Thyroid gland (tissue), 4 donors: ENCODE results near the gene EPC1. TPM values are rescaled to one million over a fixed set of nuclear protein-coding genes. Genes with fewer than 3 reads are reported as not detected.

Experiments
- DNase-seq, 2 donors: peaks; one replicate each; pipeline ENCODE4 v3.0.0-alpha.2; 2019
- H3K27ac ChIP-seq, 3 donors: fragments of 200-600 bp; sonication (generic); 1 replicate in 2 of 3; 2 replicates in 1 of 3; pipeline ENCODE4 v1.5.1; 2016 to 2019; ENCODE audit warnings: mild to moderate bottlenecking in 1 of 3, moderate library complexity in 1 of 3
- H3K27me3 ChIP-seq: fragments of 200-600 bp; sonication (generic); one replicate; pipeline ENCODE4 v1.5.1; 2019
- H3K36me3 ChIP-seq, 2 donors: fragments of 200-600 bp; sonication (generic); one replicate each; pipeline ENCODE4 v1.5.1; 2016 to 2019
- H3K4me1 ChIP-seq, 2 donors: fragments of 200-600 bp; sonication (generic); one replicate each; pipeline ENCODE4 v1.5.1; 2017 to 2019
- H3K4me3 ChIP-seq, 3 donors: fragments of 200-600 bp; sonication (generic); replicated peaks in 1 of 3; 1 replicate in 2 of 3; 2 replicates in 1 of 3; pipeline ENCODE4 v1.5.1; 2016; ENCODE audit warnings: mild to moderate bottlenecking in 1 of 3
- H3K9me3 ChIP-seq: fragments of 200-600 bp; sonication (generic); one replicate; pipeline ENCODE4 v1.5.1; 2017
- POLR2A ChIP-seq, 2 donors: fragments of 450-650 bp; IDR thresholded peaks; one replicate each; pipeline ENCODE4 v1.6.1; 2017; ENCODE audit warnings: antibody characterized with exemption in 2 of 2, mild to moderate bottlenecking in 2 of 2, moderate library complexity in 1 of 2
- WGBS, 2 donors: methylation state at CpG; one replicate each; pipeline ENCODE4 v1.1.5; 2017; 5-methylcytosine and 5-hydroxymethylcytosine counted together
- intact Hi-C: fragments of 100-400 bp; cut with DNase I; formaldehyde crosslinking; loops from one replicate; pipeline ENCODE4 v1.15.1; 2023
- total RNA-seq, 4 donors: library from RNA; depleted of rRNA; stranded (reverse); fragments of >200 nt; gene quantifications; one replicate each; pipeline ENCODE4 v1.2.3, GENCODE V29; 2016
- TF ChIP-seq, protein P1 (sequence below), 6 experiments: fragments of 200-600 bp in 3 of 6; fragments of 450-650 bp in 3 of 6; sonication (generic) in 3 of 6; IDR thresholded peaks; one replicate each; pipeline ENCODE4 v1.5.1; 2016 to 2019; ENCODE audit warnings: antibody characterized with exemption in 6 of 6, mild to moderate bottlenecking in 2 of 6, inconsistent platforms in 1 of 6, moderate library complexity in 1 of 6

Gene EPC1
- total RNA-seq, 4 donors from 2014 or later, result 60.0 to 83.4 (median 69.0) TPM

DNA sequence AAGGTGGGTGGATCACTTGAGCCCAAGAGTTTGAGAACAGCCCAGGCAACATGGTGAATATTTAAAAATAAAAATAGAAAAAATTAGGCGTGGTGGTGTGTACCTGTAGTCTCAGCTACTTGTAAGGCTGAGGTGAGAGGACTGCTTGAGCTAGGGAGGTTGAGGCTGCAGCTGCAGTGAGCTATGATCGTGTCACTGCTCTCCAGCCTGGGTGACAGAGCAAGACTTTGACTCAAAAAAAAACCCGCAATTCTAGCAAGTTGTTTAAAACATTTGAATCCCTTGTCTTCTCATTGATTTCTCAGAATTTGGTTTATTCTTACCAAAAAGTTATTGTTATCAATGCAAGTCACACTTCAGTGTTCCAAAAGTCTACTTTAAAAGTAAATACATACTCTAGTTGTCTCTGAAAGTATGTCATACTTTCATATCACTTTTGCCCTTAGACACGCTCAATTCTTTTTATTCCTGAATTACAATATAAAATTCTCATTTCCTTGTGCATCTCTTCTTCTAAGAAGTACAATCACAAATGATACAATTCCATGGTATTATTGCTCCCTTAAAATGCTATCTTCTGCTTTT lies 6.3 kb downstream of the EPC1 start:
- TF ChIP-seq, protein P1, sequence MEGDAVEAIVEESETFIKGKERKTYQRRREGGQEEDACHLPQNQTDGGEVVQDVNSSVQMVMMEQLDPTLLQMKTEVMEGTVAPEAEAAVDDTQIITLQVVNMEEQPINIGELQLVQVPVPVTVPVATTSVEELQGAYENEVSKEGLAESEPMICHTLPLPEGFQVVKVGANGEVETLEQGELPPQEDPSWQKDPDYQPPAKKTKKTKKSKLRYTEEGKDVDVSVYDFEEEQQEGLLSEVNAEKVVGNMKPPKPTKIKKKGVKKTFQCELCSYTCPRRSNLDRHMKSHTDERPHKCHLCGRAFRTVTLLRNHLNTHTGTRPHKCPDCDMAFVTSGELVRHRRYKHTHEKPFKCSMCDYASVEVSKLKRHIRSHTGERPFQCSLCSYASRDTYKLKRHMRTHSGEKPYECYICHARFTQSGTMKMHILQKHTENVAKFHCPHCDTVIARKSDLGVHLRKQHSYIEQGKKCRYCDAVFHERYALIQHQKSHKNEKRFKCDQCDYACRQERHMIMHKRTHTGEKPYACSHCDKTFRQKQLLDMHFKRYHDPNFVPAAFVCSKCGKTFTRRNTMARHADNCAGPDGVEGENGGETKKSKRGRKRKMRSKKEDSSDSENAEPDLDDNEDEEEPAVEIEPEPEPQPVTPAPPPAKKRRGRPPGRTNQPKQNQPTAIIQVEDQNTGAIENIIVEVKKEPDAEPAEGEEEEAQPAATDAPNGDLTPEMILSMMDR (IDR thresholded peaks at IDR 0.05), result no peak
- TF ChIP-seq POLR2A (IDR thresholded peaks at IDR 0.05), result no peak
- intact Hi-C loops, result no loop called here
- DNase-seq, result no peak
- Histone ChIP-seq H3K27ac (no peak overlapping the region), H3K9me3 (no peaks in the 10 kb centered on the region), H3K36me3 (no peaks in the 10 kb centered on the region), H3K27me3 (no peaks in the 10 kb centered on the region), H3K4me3 (no peak overlapping the region), H3K4me1 (peaks cover 78 to 79% of the 10 kb centered on the region in 2 donors)
- 55 to 57% methylated on average over 4 of the region's 4 CpGs for WGBS, 2 donors

DNA sequence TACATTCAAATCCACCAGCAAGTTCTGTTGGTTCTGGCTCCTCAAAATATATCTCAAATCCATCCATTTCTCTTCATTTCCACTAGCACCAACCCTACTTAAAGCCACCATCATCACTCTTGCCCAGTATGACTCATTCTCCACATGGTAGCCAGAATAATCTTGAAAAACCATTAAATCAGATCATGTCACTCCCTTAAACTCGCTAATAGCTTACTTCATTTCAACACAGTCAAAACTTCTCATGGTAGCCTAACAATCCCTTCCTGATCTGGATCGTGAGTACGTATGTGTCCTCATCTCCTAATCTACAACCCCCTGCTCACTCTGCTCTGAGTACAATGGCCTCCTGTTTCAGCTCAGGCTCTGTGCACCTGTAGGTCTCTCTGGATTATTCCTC lies 8.7 kb downstream of the EPC1 start:
- H3K27ac ChIP-seq, result no peak overlapping the region
- no peaks in the 10 kb centered on the region for H3K9me3 ChIP-seq
- TF ChIP-seq, protein P1 (IDR thresholded peaks at IDR 0.05), result no peak
- TF ChIP-seq POLR2A (IDR thresholded peaks at IDR 0.05), result no peak
- no peaks in the 10 kb centered on the region for H3K27me3 ChIP-seq
- intact Hi-C loops, result no loop called here
- H3K4me1 ChIP-seq, result peaks cover 59 to 85% of the 10 kb centered on the region in 2 donors
- no peak overlapping the region for H3K4me3 ChIP-seq
- H3K36me3 ChIP-seq, result no peaks in the 10 kb centered on the region
- 95 to 98% methylated on average over 3 of the region's 3 CpGs for WGBS, 2 donors
- DNase-seq, result no peak

DNA sequence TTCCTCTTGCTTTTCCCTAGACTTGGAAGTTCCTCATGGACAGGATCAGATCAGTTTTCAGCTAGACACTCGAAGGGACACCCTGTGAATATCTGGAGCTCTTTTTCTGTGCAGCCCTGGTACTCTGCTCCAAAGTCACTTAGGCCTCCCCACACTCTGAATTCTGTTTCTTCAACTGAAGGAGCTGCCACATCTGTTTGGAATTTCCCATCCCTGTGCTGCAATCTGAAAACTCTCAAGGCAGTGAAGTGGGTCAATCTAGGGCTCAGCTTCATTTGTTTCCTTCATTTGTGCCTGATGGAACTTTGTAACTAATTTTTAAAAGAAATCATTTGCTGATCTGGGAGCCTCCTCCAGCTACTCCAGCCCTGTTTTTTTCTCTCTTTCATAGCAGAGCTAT lies 9.6 kb downstream of the EPC1 start:
- Histone ChIP-seq H3K4me3 (no peak overlapping the region), H3K9me3 (no peaks in the 10 kb centered on the region), H3K36me3 (no peaks in the 10 kb centered on the region), H3K4me1 (peaks cover 67 to 88% of the 10 kb centered on the region in 2 donors), H3K27ac (peak overlapping the region in 1 of 3 donors; percentile 12), H3K27me3 (no peaks in the 10 kb centered on the region)
- TF ChIP-seq, protein P1 (IDR thresholded peaks at IDR 0.05), result no peak
- no peak for TF ChIP-seq POLR2A (IDR thresholded peaks at IDR 0.05)
- intact Hi-C loops, result no loop called here
- 32 to 65% methylated on average over 1 of the region's 1 CpG for WGBS, 2 donors
- peak; percentile 24 to 27 for DNase-seq

DNA sequence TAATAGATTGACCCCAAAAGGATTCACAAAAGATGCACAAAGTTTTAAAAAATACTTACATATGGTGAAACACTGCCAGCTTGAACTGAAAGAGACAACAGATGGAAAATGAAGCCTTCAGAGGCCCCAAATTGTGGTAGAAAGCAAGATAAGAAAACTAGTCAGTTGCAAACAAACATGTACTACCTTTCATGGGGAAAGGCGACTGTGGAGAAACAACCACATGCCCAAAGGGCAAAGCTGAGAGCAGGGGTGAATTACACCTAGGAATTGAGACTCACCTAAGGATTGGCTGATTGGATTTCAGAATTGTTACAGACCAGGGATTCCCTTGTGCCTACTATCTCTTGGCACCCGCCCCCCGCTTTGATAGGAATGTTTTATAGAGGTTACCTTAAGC lies 13.1 kb downstream of the EPC1 start:
- H3K27me3 ChIP-seq, result no peaks in the 10 kb centered on the region
- H3K4me3 ChIP-seq, result no peak overlapping the region
- intact Hi-C loops, result no loop called here
- no peak overlapping the region for H3K27ac ChIP-seq
- WGBS, 2 donors, result 93 to 96% methylated on average over 3 of the region's 3 CpGs
- DNase-seq, result no peak
- no peaks in the 10 kb centered on the region for H3K9me3 ChIP-seq
- H3K36me3 ChIP-seq, result no peaks in the 10 kb centered on the region
- peaks cover 61 to 84% of the 10 kb centered on the region in 2 donors for H3K4me1 ChIP-seq
- TF ChIP-seq, protein P1 (IDR thresholded peaks at IDR 0.05), result no peak
- TF ChIP-seq POLR2A (IDR thresholded peaks at IDR 0.05), result no peak

DNA sequence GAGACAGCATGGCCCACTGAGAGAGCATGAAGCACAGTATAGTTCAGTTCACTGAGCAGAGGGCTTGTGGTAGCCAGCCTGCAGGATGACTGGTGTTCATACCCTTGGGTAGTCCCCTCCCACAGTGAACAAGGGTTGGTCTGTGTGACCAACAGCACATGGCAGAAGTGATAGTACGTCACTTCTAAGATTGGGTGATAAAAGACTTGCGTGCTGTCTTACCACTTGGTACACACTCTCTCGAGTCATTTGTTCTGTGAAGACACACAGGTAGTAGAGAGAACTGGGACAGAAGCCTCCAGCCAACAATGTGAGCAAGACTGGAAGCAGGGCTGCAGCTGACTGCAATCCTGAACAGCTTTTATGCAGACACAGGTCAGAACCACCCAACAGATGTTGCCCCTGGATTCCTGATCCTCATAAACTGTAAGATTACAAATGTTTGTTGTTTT lies 14.6 kb downstream of the EPC1 start:
- no peak overlapping the region for H3K27ac ChIP-seq
- no peaks in the 10 kb centered on the region for H3K9me3 ChIP-seq
- H3K27me3 ChIP-seq, result no peaks in the 10 kb centered on the region
- no peak for TF ChIP-seq POLR2A (IDR thresholded peaks at IDR 0.05)
- TF ChIP-seq, protein P1 (IDR thresholded peaks at IDR 0.05), result no peak
- intact Hi-C loops, result no loop called here
- no peaks in the 10 kb centered on the region for H3K36me3 ChIP-seq
- peaks cover 62 to 74% of the 10 kb centered on the region in 2 donors for H3K4me1 ChIP-seq
- WGBS, 2 donors, result 52 to 57% methylated on average over 3 of the region's 3 CpGs
- no peak overlapping the region for H3K4me3 ChIP-seq
- no peak for DNase-seq
